H1 (cell line): ENCODE measurements around the gene HILPDA. TPM values are rescaled to one million over a fixed set of nuclear protein-coding genes. Genes with fewer than 3 reads are reported as not detected.

Experiments used
- CEBPB ChIP-seq: IDR thresholded peaks from 2 replicates; pipeline ENCODE4 v1.6.1; 2012; ENCODE audit warnings: low read depth, low read length
- KDM1A ChIP-seq: fragments of 200-600, 300-600 bp; sonication (generic); IDR thresholded peaks from 2 replicates; pipeline ENCODE4 v1.7.1; 2016; ENCODE audit warnings: mild to moderate bottlenecking, low read length, borderline replicate concordance
- POLR2AphosphoS5 ChIP-seq: IDR thresholded peaks from 2 replicates; pipeline ENCODE4 v1.6.1; 2011; ENCODE audit warnings: low read depth, low read length
- polyA plus RNA-seq, 7 experiments: library from polyadenylated mRNA; depleted of rRNA in 3 of 7; stranded (reverse) in 5 of 7; unstranded in 2 of 7; fragments of >200 nt in 5 of 7; fragments of 200-250 nt in 2 of 7; gene quantifications; 1 replicate in 5 of 7; 2 replicates in 1 of 7; 4 replicates in 1 of 7; pipeline versions ENCODE4 v1.2.1 to v1.2.3, GENCODE V29; 2011 to 2013; ENCODE audit warnings: missing spikeins in 2 of 7, mixed read lengths in 2 of 7
- total RNA-seq: library from RNA; stranded (reverse); fragmentation: NEBNext Ultra II Directional; extraction: Animal tissue kit (Norgen Biotek cat#: 25700); gene quantifications from 2 replicates; pipeline ENCODE4 v1.2.1, GENCODE V29; 2021

The HILPDA gene
- total and polyA plus RNA-seq, 2 of the 8 experiments (the other 6 are each of a cell fraction or from before 2014, with no cell fraction given): 35.6 to 80.0 TPM

DNA sequence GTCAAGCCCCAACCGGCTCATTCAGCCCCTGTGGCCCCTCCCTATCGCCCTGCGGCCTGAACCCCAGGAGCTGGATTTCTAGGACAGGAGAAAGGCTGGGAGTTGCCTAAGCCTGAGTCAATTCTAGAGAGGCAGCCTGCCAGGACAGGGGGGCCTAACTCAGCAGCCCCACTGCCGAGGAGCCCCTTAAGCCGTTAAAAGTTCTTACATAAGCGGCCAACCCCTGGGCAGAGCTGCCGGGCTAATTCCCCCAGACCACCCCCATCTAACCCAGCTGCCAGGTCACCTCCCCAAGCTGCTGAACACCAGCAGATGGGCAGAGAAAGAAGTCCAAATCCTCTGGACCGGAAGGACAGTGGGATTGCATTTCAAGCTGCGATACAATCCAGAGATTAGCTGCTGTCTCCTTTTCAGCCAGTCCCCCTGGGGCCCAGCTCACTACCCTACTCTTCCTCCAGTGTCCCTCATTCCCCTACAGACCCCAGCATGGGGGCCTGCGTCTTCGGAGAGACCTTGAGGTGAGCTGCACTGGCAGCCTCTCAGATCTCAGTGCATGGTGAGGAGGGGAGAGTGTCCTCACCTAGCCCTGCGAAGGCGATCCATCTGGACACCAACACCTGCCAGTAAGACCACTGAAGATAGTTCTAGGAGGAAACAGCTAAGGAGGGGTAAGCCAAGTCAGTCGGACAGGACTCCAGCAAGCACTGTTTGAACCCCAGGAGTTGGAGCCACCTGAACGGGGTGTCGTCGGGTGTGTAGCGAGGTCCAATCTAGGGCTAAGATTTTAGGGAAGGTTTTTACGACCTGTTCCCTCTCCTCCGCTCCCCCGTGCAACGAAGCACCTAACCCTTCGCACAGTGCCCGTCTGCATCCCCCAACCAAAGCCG, 46.7 kb upstream of the HILPDA start (continued):
- TF ChIP-seq KDM1A (no peak), CEBPB (no peak), POLR2AphosphoS5 (no peak)
